HEK293 (cell line): Measurements from ENCODE around the gene PBXIP1.

ENCODE experiments used
- BCL11B ChIP-seq: fragments of 450-650 bp; formaldehyde crosslinking; IDR thresholded peaks from 2 replicates; pipeline ENCODE4 v1.5.1; 2016; ENCODE audit warnings: low read depth, missing biosample characterization, missing genetic modification characterization
- GFI1B ChIP-seq: fragments of 450-650 bp; formaldehyde crosslinking; IDR thresholded peaks from 2 replicates; pipeline ENCODE4 v1.5.1; 2016; ENCODE audit warnings: missing biosample characterization, missing genetic modification characterization
- GLIS1 ChIP-seq: fragments of 450-650 bp; formaldehyde crosslinking; IDR thresholded peaks from 2 replicates; pipeline ENCODE4 v1.5.1; 2016; ENCODE audit warnings: missing biosample characterization, missing genetic modification characterization
- KLF1 ChIP-seq: fragments of 450-650 bp; formaldehyde crosslinking; IDR thresholded peaks from 2 replicates; pipeline ENCODE4 v1.5.1; 2016; ENCODE audit warnings: missing biosample characterization, missing genetic modification characterization
- MEIS1 ChIP-seq: sonication (generic); formaldehyde crosslinking; IDR thresholded peaks from 2 replicates; pipeline ENCODE4 v1.8.1; 2022; ENCODE audit warnings: missing genetic modification reagents, mild to moderate bottlenecking, borderline replicate concordance
- SCRT1 ChIP-seq: fragments of 450-650 bp; formaldehyde crosslinking; IDR thresholded peaks from 2 replicates; pipeline ENCODE4 v1.5.1; 2016; ENCODE audit warnings: missing biosample characterization, missing genetic modification characterization, borderline replicate concordance
- YY2 ChIP-seq: fragments of 450-650 bp; formaldehyde crosslinking; IDR thresholded peaks from 2 replicates; pipeline ENCODE4 v1.5.1; 2016; ENCODE audit warnings: missing biosample characterization, missing genetic modification characterization
- ZBTB1 ChIP-seq: fragments of 450-650 bp; formaldehyde crosslinking; IDR thresholded peaks from 2 replicates; pipeline ENCODE4 v1.5.1; 2016; ENCODE audit warnings: missing biosample characterization, missing genetic modification characterization
- ZFP3 ChIP-seq: fragments of 450-650 bp; formaldehyde crosslinking; IDR thresholded peaks from 2 replicates; pipeline ENCODE4 v1.5.1; 2016; ENCODE audit warnings: low read depth, missing biosample characterization, missing genetic modification characterization
- ZFP37 ChIP-seq: fragments of 450-650 bp; formaldehyde crosslinking; IDR thresholded peaks from 2 replicates; pipeline ENCODE4 v1.5.1; 2016; ENCODE audit warnings: missing biosample characterization, missing genetic modification characterization
- ZIC2 ChIP-seq: fragments of 450-650 bp; formaldehyde crosslinking; IDR thresholded peaks from 2 replicates; pipeline ENCODE4 v1.5.1; 2016; ENCODE audit warnings: missing biosample characterization, missing genetic modification characterization
- ZNF169 ChIP-seq: fragments of 450-650 bp; formaldehyde crosslinking; IDR thresholded peaks from 2 replicates; pipeline ENCODE4 v1.5.1; 2016; ENCODE audit warnings: missing biosample characterization, missing genetic modification characterization
- ZNF175 ChIP-seq: fragments of 450-650 bp; formaldehyde crosslinking; IDR thresholded peaks from 2 replicates; pipeline ENCODE4 v1.5.1; 2016; ENCODE audit warnings: missing biosample characterization, missing genetic modification characterization
- ZNF184 ChIP-seq: fragments of 450-650 bp; IDR thresholded peaks from 2 replicates; pipeline ENCODE4 v1.5.1; 2018; ENCODE audit warnings: missing biosample characterization, mild to moderate bottlenecking, missing genetic modification characterization
- ZNF2 ChIP-seq: fragments of 450-650 bp; formaldehyde crosslinking; IDR thresholded peaks from 2 replicates; pipeline ENCODE4 v1.5.1; 2016; ENCODE audit warnings: missing biosample characterization, missing genetic modification characterization
- ZNF214 ChIP-seq: fragments of 450-650 bp; formaldehyde crosslinking; IDR thresholded peaks from 2 replicates; pipeline ENCODE4 v1.5.1; 2017; ENCODE audit warnings: missing biosample characterization, mild to moderate bottlenecking, missing genetic modification characterization, borderline replicate concordance
- ZNF221 ChIP-seq: fragments of 450-650 bp; formaldehyde crosslinking; IDR thresholded peaks from 2 replicates; pipeline ENCODE4 v1.5.1; 2017; ENCODE audit warnings: missing biosample characterization, missing genetic modification characterization, borderline replicate concordance
- ZNF292 ChIP-seq: fragments of 450-650 bp; formaldehyde crosslinking; IDR thresholded peaks from 2 replicates; pipeline ENCODE4 v1.5.1; 2016; ENCODE audit warnings: low read depth, missing biosample characterization, missing genetic modification characterization, borderline replicate concordance
- ZNF341 ChIP-seq: fragments of 450-650 bp; formaldehyde crosslinking; IDR thresholded peaks from 2 replicates; pipeline ENCODE4; 2016; ENCODE audit warnings: low read depth, missing biosample characterization, missing genetic modification characterization
- ZNF366 ChIP-seq: fragments of 450-650 bp; formaldehyde crosslinking; conservative IDR thresholded peaks from 2 replicates; pipeline ENCODE4 v1.5.1; 2016; ENCODE audit warnings: missing biosample characterization, missing genetic modification characterization
- ZNF514 ChIP-seq: fragments of 450-650 bp; formaldehyde crosslinking; IDR thresholded peaks from 2 replicates; pipeline ENCODE4 v1.5.1; 2016; ENCODE audit warnings: missing biosample characterization, missing genetic modification characterization
- ZNF76 ChIP-seq: fragments of 450-650 bp; formaldehyde crosslinking; IDR thresholded peaks from 2 replicates; pipeline ENCODE4; 2016; ENCODE audit warnings: low read depth, missing biosample characterization, missing genetic modification characterization, borderline replicate concordance
- TF ChIP-seq, protein P1 (sequence below): fragments of 450-650 bp; formaldehyde crosslinking; conservative IDR thresholded peaks from 2 replicates; pipeline ENCODE4 v1.5.1; 2016; ENCODE audit warnings: low read depth, missing biosample characterization, missing genetic modification characterization
- TF ChIP-seq, protein P2 (sequence below): fragments of 450-650 bp; formaldehyde crosslinking; conservative IDR thresholded peaks from 2 replicates; pipeline ENCODE4 v1.5.1; 2016; ENCODE audit warnings: low read depth, missing biosample characterization, missing genetic modification characterization
- TF ChIP-seq, protein P3 (sequence below): fragments of 450-650 bp; formaldehyde crosslinking; IDR thresholded peaks from 2 replicates; pipeline ENCODE4 v1.5.1; 2016; ENCODE audit warnings: missing biosample characterization, missing genetic modification characterization
- TF ChIP-seq, protein P4 (sequence below): fragments of 450-650 bp; formaldehyde crosslinking; IDR thresholded peaks from 2 replicates; pipeline ENCODE4 v1.5.1; 2016; ENCODE audit warnings: missing biosample characterization, missing genetic modification characterization

Gene PBXIP1

DNA sequence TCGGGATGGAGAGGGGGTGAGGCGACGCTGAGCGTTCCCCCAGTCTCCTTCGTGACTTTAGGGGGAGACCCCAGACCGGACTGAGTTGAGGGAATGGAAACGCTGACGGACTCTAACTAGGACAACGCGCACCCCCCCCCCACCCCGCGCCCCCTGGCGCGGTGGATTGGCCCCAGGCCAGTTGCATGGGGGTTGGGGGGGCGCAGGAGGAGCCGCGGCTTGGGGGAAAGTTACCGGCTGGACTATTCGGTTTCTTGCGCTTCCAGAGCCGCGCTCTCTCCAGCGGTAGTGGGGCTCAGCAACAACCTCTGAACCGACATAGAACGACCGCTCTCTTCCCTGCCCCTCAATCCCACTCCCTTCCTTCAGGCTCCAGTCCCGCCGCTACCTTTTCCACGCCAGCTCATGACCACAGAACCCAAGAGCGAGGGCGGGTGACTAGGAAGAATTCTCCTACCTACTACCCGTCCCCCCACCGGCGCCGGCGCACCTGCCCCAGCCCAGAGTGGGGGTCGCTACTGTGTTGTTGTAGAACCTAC lies 47.4 kb upstream of the PBXIP1 start (continued):
- TF ChIP-seq YY2 (tag by site-specific recombination) (no peak), ZIC2 (tag by site-specific recombination) (no peak), MEIS1 (no peak), ZFP37 (tag by site-specific recombination) (no peak), ZNF366 (tag by site-specific recombination) (0 out of 2 replicates have a peak, but pooled peaks have one; percentile 13), ZNF2 (tag by site-specific recombination) (no peak), ZNF76 (tag by site-specific recombination) (no peak), ZNF514 (tag by site-specific recombination) (no peak), ZNF221 (tag by site-specific recombination) (no peak), GLIS1 (tag by site-specific recombination) (peak; percentile 72), ZNF341 (tag by site-specific recombination) (peak; percentile 41; the same call in 1 of the 2 replicates), ZNF184 (tag by site-specific recombination) (no peak), ZNF214 (tag by site-specific recombination) (no peak), ZBTB1 (tag by site-specific recombination) (no peak), BCL11B (tag by site-specific recombination) (no peak; the same call in 1 of the 2 replicates), ZFP3 (no peak), ZNF292 (tag by site-specific recombination) (no peak), KLF1 (no peak), SCRT1 (no peak), ZNF169 (tag by site-specific recombination) (no peak), ZNF175 (no peak), GFI1B (tag by site-specific recombination) (no peak)
- TF ChIP-seq, protein P1, sequence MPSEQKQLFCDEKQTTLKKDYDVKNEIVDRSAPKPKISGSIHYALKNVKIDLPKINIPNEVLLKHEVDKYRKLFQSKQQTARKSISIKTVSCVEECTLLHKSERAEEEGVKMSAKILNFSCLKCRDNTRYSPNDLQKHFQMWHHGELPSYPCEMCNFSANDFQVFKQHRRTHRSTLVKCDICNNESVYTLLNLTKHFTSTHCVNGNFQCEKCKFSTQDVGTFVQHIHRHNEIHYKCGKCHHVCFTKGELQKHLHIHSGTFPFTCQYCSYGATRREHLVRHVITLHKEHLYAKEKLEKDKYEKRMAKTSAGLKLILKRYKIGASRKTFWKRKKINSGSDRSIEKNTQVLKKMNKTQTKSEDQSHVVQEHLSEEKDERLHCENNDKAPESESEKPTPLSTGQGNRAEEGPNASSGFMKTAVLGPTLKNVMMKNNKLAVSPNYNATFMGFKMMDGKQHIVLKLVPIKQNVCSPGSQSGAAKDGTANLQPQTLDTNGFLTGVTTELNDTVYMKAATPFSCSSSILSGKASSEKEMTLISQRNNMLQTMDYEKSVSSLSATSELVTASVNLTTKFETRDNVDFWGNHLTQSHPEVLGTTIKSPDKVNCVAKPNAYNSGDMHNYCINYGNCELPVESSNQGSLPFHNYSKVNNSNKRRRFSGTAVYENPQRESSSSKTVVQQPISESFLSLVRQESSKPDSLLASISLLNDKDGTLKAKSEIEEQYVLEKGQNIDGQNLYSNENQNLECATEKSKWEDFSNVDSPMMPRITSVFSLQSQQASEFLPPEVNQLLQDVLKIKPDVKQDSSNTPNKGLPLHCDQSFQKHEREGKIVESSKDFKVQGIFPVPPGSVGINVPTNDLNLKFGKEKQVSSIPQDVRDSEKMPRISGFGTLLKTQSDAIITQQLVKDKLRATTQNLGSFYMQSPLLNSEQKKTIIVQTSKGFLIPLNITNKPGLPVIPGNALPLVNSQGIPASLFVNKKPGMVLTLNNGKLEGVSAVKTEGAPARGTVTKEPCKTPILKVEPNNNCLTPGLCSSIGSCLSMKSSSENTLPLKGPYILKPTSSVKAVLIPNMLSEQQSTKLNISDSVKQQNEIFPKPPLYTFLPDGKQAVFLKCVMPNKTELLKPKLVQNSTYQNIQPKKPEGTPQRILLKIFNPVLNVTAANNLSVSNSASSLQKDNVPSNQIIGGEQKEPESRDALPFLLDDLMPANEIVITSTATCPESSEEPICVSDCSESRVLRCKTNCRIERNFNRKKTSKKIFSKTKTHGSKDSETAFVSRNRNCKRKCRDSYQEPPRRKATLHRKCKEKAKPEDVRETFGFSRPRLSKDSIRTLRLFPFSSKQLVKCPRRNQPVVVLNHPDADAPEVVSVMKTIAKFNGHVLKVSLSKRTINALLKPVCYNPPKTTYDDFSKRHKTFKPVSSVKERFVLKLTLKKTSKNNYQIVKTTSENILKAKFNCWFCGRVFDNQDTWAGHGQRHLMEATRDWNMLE (tag by site-specific recombination): no peak
- TF ChIP-seq, protein P2, sequence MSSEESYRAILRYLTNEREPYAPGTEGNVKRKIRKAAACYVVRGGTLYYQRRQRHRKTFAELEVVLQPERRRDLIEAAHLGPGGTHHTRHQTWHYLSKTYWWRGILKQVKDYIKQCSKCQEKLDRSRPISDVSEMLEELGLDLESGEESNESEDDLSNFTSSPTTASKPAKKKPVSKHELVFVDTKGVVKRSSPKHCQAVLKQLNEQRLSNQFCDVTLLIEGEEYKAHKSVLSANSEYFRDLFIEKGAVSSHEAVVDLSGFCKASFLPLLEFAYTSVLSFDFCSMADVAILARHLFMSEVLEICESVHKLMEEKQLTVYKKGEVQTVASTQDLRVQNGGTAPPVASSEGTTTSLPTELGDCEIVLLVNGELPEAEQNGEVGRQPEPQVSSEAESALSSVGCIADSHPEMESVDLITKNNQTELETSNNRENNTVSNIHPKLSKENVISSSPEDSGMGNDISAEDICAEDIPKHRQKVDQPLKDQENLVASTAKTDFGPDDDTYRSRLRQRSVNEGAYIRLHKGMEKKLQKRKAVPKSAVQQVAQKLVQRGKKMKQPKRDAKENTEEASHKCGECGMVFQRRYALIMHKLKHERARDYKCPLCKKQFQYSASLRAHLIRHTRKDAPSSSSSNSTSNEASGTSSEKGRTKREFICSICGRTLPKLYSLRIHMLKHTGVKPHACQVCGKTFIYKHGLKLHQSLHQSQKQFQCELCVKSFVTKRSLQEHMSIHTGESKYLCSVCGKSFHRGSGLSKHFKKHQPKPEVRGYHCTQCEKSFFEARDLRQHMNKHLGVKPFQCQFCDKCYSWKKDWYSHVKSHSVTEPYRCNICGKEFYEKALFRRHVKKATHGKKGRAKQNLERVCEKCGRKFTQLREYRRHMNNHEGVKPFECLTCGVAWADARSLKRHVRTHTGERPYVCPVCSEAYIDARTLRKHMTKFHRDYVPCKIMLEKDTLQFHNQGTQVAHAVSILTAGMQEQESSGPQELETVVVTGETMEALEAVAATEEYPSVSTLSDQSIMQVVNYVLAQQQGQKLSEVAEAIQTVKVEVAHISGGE (tag by site-specific recombination): peak; percentile 94
- TF ChIP-seq, protein P3, sequence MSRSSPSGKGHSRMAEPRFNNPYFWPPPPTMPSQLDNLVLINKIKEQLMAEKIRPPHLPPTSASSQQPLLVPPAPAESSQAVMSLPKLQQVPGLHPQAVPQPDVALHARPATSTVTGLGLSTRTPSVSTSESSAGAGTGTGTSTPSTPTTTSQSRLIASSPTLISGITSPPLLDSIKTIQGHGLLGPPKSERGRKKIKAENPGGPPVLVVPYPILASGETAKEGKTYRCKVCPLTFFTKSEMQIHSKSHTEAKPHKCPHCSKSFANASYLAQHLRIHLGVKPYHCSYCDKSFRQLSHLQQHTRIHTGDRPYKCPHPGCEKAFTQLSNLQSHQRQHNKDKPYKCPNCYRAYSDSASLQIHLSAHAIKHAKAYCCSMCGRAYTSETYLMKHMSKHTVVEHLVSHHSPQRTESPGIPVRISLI (tag by site-specific recombination): no peak
- TF ChIP-seq, protein P4, sequence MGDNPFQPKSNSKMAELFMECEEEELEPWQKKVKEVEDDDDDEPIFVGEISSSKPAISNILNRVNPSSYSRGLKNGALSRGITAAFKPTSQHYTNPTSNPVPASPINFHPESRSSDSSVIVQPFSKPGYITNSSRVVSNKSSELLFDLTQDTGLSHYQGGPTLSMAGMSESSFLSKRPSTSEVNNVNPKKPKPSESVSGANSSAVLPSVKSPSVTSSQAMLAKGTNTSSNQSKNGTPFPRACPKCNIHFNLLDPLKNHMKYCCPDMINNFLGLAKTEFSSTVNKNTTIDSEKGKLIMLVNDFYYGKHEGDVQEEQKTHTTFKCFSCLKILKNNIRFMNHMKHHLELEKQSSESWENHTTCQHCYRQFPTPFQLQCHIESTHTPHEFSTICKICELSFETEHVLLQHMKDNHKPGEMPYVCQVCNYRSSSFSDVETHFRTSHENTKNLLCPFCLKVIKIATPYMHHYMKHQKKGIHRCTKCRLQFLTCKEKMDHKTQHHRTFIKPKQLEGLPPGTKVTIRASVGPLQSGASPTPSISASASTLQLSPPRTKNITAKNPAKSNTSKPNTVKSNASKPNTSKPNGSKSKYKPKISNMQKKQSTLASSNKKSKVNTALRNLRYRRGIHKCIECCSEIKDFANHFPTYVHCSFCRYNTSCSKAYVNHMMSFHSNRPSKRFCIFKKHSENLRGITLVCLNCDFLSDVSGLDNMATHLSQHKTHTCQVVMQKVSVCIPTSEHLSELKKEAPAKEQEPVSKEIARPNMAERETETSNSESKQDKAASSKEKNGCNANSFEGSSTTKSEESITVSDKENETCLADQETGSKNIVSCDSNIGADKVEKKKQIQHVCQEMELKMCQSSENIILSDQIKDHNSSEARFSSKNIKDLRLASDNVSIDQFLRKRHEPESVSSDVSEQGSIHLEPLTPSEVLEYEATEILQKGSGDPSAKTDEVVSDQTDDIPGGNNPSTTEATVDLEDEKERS: no peak
